Subcutaneous adipose tissue (tissue), 4 donors: ENCODE measurements around the gene TSPAN7. TPM values are rescaled to one million over a fixed set of nuclear protein-coding genes. Genes with fewer than 3 reads are reported as not detected.

Source experiments
- total RNA-seq, 4 donors: library from RNA; depleted of rRNA; stranded (reverse); fragments of >200 nt; gene quantifications; one replicate each; pipeline ENCODE4 v1.1.0, GENCODE V29; 2016
- TF ChIP-seq, protein P1 (sequence below): fragments of 450-650 bp; IDR thresholded peaks from one replicate; pipeline ENCODE4 v1.5.1; 2016; ENCODE audit warnings: low read depth, mild to moderate bottlenecking, control low read depth, antibody characterized with exemption, moderate library complexity

The TSPAN7 gene
- total RNA-seq, 4 donors from 2014 or later = 13.4 to 47.6 (median 41.5) TPM

DNA sequence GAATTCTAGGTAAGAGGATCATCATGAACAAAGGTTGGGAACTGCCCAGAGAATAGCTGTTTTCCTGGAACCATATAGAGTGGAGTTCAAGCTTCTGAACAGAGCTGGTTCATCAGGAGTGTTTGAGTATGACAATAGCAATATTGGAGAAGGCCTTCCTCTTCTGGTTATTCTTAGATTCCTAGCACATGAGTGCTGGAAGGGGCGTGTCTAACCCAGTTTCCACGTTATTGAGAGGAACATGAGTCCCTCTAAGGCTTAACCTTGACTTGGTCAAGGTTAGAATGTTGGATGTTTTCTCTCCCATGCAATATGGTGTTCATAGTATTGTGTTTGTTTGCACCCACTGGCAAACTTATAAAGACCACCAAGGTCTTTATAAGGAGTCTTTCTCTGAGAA lies 101.3 kb downstream of the TSPAN7 start:
- TF ChIP-seq, protein P1, sequence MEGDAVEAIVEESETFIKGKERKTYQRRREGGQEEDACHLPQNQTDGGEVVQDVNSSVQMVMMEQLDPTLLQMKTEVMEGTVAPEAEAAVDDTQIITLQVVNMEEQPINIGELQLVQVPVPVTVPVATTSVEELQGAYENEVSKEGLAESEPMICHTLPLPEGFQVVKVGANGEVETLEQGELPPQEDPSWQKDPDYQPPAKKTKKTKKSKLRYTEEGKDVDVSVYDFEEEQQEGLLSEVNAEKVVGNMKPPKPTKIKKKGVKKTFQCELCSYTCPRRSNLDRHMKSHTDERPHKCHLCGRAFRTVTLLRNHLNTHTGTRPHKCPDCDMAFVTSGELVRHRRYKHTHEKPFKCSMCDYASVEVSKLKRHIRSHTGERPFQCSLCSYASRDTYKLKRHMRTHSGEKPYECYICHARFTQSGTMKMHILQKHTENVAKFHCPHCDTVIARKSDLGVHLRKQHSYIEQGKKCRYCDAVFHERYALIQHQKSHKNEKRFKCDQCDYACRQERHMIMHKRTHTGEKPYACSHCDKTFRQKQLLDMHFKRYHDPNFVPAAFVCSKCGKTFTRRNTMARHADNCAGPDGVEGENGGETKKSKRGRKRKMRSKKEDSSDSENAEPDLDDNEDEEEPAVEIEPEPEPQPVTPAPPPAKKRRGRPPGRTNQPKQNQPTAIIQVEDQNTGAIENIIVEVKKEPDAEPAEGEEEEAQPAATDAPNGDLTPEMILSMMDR = no peak

DNA sequence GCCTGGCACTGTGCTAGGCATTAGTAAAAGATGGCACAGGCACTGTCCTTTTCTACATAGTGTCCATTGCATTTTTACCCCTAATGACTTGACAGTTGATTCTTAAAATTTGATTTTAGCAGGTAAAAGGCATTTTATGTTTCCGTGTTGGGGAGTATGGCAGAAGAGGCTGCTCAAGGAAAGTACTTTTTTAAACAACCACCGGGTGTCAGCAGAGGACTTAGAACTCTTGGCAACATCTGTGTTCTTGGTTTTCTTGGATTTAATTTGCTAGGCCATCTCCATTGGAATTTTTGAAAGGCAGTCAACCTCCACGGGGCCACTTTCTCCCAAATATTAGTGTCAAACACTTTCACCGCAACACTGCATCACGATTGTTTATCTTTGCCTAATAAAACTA lies 102.9 kb downstream of the TSPAN7 start:
- TF ChIP-seq, protein P1 = no peak

DNA sequence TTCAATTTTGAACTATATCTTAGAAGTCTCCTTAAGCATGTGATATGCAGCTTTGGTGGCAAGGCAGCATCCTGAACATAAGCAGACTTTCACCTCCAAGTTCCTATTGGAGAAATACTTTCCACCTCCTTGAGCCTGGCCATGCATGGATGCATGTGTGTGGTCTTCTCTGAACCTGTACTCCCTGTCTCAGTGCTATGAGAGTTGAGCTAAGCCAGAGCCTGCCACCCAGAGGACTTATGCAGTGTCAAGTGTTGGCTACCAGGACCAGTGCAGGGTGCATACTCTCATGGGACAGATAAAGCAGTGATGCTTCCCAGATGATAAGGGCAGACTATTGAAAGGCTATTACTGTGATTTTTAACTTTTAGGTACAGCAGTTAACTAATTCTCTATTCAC lies 105.6 kb downstream of the TSPAN7 start:
- TF ChIP-seq, protein P1 = no peak

DNA sequence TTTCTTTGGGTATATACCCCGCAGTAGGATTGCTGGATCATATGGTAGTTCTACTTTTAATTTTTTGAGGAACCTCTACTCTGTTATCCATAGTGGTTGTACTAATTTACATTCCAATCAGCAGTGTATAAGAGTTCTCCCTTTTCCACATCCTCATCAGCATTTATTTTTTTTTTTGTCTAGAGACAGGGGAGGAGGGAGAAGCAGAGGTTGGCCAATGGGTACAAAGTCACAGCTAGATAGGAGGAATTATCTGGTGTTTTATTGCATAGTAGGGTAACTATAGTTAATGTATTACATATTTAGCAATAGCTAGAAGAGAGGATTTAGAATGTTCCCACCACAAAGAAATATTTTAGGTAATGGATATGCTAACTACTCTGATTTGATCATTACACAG lies 107.4 kb downstream of the TSPAN7 start:
- TF ChIP-seq, protein P1 = no peak

DNA sequence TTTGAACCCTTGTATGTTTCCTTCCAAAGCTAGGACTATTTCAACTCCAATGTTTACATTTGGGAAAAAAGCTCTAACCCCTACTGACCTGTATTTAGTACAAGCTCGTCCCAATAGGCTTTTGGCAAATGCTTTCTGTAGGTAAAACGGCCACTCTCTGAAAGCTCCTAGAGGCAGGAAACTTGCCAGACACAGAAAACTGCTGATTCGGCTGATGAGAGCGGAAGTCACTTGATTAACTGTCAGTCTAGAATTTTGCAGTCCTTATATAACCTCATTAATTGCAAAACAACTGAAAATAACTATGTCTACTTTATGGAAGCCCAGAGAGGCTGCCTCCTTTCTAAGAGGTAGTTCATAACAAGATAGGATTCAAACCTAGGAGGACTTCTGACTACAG lies 108.1 kb downstream of the TSPAN7 start:
- TF ChIP-seq, protein P1 = no peak

DNA sequence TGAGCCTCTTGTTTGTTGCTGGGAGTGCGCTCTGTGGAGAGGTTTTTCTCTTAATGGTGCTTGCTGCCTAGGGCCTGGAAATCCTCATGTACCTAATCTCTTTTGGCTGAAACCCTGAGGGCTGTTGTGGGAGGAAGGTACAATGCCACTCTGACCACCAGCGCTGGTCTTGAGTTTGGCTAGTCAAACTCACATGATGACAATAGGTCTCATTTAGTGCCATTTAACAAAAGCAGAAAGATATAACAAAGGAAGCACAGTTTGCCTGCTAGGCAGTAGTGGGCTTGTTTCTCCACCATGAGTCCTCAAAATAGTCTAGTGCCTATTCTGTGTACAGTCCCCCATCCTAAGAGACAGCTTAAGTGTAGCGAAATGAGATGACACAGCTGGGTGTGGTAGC lies 111.3 kb downstream of the TSPAN7 start:
- TF ChIP-seq, protein P1 = no peak

DNA sequence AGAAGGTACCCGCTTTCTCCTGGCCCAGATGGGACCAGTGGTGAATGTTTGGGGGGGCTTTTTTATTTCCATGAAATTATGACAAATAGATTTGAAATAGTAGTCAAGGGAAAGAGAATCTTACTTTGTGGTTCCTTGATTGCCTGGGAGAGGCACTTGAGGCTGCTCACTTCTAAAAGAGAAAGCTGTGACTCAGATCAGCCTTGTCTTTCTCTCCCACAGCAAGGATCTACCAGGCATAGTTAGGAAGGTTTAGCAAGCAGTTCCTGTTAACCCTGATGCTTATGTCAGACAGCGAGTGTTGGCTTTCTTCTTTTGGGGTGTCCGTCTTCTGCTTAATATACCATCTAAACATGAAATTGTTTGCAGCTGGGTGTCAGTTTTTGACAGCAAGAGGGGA lies 114.5 kb downstream of the TSPAN7 start:
- TF ChIP-seq, protein P1 = no peak
